PC-9 (cell line): ENCODE results near the gene CCR9.

Source experiments
- EZH2 ChIP-seq: fragments of 200-600 bp; sonication (generic); IDR thresholded peaks from 2 replicates; pipeline ENCODE4 v1.8.0; 2017; ENCODE audit warnings: antibody characterized with exemption, low read depth
- TF ChIP-seq, protein P1 (sequence below): fragments of 200-600 bp; sonication (generic); conservative IDR thresholded peaks from 2 replicates; pipeline ENCODE4 v1.6.1; 2017; ENCODE audit warnings: mixed run types, antibody characterized with exemption, mild to moderate bottlenecking, moderate library complexity

DNA sequence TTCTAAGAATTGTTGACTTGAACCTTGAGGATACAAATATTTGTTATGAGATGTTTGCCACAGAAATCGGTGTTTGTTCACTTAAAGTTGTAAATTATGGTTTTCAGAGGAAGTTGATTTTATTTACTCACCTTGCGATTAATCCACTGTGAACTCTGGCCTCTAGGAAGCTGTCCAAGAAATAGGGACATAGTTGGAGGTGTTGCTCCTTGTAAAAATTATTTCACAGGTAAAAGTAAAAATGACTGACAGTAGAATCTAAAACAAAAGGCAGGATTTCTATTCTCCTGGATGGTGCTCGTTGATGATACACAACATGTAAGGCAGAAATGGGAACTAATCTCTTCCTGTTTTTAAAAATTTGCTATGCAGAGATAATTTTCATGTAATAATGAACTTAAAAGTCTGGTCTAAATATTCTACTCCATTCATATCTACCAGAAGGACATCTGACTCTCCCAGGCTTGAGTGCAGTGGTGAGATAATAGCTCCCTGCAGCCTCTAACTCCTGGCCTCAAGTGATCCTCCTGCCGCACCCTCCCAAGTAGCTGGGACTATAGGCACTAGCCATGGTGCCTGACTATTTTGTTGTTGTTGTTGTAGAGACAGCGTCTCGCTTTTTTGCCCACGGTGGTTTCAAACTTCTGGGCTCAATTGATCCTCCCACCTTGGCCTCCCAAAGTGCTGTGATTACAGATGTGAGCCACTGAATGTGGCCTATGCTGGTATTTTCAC is 27.4 kb upstream of the CCR9 start:
- TF ChIP-seq, protein P1, sequence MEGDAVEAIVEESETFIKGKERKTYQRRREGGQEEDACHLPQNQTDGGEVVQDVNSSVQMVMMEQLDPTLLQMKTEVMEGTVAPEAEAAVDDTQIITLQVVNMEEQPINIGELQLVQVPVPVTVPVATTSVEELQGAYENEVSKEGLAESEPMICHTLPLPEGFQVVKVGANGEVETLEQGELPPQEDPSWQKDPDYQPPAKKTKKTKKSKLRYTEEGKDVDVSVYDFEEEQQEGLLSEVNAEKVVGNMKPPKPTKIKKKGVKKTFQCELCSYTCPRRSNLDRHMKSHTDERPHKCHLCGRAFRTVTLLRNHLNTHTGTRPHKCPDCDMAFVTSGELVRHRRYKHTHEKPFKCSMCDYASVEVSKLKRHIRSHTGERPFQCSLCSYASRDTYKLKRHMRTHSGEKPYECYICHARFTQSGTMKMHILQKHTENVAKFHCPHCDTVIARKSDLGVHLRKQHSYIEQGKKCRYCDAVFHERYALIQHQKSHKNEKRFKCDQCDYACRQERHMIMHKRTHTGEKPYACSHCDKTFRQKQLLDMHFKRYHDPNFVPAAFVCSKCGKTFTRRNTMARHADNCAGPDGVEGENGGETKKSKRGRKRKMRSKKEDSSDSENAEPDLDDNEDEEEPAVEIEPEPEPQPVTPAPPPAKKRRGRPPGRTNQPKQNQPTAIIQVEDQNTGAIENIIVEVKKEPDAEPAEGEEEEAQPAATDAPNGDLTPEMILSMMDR: no peak
- TF ChIP-seq EZH2: no peak
